Motor neuron (in vitro differentiated cells): ENCODE data around the gene PIAS1. TPM values are rescaled to one million over a fixed set of nuclear protein-coding genes. Genes with fewer than 3 reads are reported as not detected.
"Not testable (repeated sequence)": the region's sequence is repeated elsewhere in the genome, so short reads cannot be mapped to it uniquely, and the experiment has no call there.

Experiments used
- ATAC-seq, 8 experiments: fragments of 200-7000 bp; cut with Tn5 transposase; replicated peaks in 6 of 8; 2 replicates each; pipeline ENCODE4 v1.8.0; 2021; ENCODE audit warnings: mild to moderate bottlenecking in 8 of 8, moderate library complexity in 8 of 8
- H3K27ac ChIP-seq, 2 donors: fragments of 250-450 bp; sonication (Bioruptor Pico); 2 replicates each; pipeline ENCODE4 v1.9.0; 2021; ENCODE audit warnings: antibody characterized with exemption in 2 of 2, mild to moderate bottlenecking in 2 of 2, moderate library complexity in 1 of 2
- H3K4me1 ChIP-seq, 2 donors: fragments of 250-450 bp; sonication (Bioruptor Pico); replicated peaks in 1 of 2; 2 replicates each; pipeline ENCODE4 v1.6.1; 2021; ENCODE audit warnings: antibody characterized with exemption in 2 of 2, mild to moderate bottlenecking in 2 of 2, moderate library complexity in 1 of 2
- H3K4me3 ChIP-seq, 5 donors: fragments of 250-450 bp; sonication (Bioruptor Pico); 2 replicates each; pipeline ENCODE4 v1.9.0; 2021; ENCODE audit warnings: antibody characterized with exemption in 5 of 5, mild to moderate bottlenecking in 5 of 5, moderate library complexity in 4 of 5
- WGBS, 10 experiments: fragments of 450-650 bp; shearing (Covaris generic); methylation state at CpG; one replicate each; pipeline ENCODE4 v1.0.0; 2022; 5-methylcytosine and 5-hydroxymethylcytosine counted together
- in situ Hi-C, 9 experiments: fragments of 400-800 bp; cut with MboI; loops; one replicate each; pipeline ENCODE4 v1.15.0; 2021; ENCODE audit warnings: low sequenced_read_pairs in 9 of 9, low pct_unique_long_range_greater_than_20kb in 2 of 9; ENCODE audit not compliant: unreplicated experiment in 9 of 9
- total RNA-seq, 8 experiments: library from RNA; unstranded; fragments of 300-600 nt; gene quantifications; 2 replicates each; pipeline versions ENCODE4 v1.2.3 to v1.2.4, GENCODE V29; 2022

PIAS1 gene
- total RNA-seq: 10 to 100 TPM; 20.5 to 47.4 (median 31.3) TPM

DNA sequence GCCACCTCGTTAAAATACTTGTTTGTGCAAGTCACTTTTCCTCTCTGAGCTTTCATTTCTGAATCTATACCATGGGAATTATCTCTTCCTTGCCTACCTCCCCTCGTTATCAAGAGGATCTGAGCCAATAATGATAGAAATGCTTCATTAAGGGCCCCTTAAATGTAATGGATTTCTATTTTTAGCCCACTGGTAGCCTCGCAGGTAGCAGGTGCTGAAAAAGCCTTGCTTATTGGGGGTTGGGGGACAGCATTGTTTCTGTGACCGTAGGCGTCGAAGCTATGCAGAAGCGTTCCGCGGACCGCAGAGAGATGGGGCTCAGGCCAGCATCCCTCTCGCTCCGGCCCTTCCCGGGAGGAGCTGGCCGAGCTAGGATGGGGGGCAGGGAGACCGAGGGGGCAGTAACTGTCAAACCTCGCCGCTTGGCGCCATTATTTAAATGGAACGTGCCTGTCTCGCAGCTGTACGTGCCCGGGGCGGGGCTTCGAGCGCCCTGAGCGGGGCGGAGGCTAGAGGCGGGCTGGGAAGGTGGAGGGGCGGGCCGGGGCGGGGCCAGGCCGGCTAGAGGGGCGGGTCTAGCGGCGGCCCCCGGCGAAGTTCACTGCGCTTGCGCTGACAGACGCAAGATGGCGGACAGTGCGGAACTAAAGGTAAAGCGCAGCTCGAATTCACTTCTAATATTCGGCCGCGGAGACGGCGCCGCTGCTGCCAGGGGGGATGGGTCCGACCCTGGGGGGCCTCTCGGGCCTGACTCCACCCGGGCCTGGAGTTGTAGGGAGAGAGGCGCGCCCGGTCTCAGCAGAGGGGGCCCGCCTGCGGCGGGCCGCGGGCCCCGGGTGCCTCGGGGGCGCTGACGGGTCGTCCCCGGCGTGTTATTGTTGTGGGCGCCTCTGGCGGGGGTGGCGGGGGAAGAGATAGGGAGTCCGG lies at the start of gene PIAS1:
Gene PIAS1 (plus strand): TSS at position 615 of the 927 bp plus-strand sequence. CDS start 12 bp downstream, at position 627.
- Histone ChIP-seq H3K27ac (peak within 1 kb of the TSS; percentile 85 to 96), H3K4me3 (peak within 1 kb of the TSS; percentile 81 to 98 (median 93)), H3K4me1 (peaks cover 5 to 20% of the 10 kb centered on the region in 2 donors)
- ATAC-seq: peak; percentile 83 to 88 (median 85)
- in situ Hi-C loops: loop anchor here in 2 of 9 experiments (25.0 kb wide), 2 partner anchors 108 to 192 kb away; no protein-coding TSS in a partner anchor
- WGBS, 10 experiments: 2 to 65% (median 11%) methylated on average over 1 to 10 of the region's 72 CpGs; no CpG with 5 or more reads in 1 of the 10 experiments

DNA sequence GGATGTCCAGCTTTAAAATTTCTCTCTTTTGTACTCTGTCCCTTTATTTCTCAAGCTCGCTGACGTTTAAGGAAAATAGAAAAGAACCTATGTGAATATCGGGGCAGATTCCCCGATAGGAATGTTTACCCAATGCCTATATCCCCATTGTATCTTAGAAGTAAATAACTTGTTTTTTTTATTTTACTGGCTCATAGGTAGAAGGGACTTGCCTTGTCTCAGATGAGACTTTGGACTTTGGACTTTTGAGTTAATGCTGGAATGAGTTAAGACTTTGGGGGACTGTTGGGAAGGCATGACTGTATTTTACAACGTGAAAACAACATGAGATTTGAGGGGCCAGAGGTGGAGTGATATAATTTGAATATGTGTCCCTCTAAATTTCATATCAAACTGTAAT lies 46.5 kb upstream of the PIAS1 start:
- peaks cover 8 to 10% of the 10 kb centered on the region in 2 donors for H3K4me1 ChIP-seq
- H3K27ac ChIP-seq, ATAC-seq, in situ Hi-C loops, H3K4me3 ChIP-seq: not testable (repeated sequence)
- 10 to 100% (median 72%) methylated on average over 1 to 5 of the region's 5 CpGs; no CpG with 5 or more reads in 1 of the 10 experiments for WGBS, 10 experiments

DNA sequence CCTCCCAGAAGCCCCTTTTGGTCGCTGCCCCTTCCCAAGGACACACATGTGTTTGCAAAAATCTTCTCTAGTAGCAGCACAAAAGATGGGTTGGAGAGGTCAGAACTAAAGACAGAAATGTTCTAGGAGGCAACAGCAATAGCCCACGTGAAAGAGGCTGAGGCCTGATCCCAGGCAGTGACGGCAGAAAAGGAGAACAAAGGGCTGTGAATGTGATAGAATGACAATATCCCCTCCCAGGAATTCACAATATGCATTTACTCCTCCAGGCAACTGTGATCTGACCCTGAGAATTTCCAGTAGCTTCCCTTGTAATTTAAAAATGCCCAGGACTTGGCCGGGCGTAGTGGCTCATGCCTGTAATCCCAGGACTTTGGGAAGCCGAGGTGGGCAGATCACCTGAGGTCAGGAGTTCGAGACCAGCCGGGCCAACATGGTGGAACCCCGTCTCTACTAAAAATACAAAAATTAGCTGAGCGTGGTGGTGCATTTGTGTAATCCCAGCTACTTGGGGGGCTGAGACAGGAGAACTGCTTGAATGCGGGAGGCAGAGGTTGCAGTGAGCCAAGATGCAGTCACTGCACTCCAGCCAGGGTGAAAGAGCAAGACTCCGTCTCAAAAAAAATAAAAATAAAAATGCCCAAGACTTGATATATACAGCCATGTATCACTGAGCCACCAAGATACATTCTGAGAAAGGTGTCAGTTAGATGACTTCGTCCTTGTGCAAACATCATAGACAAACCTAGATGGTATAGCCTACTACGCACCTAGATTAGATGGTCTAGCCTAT lies 43.6 kb upstream of the PIAS1 start:
- peak in 6 of 8 experiments; percentile 31 to 77 (median 66) for ATAC-seq
- Histone ChIP-seq H3K4me1 (peaks cover 8 to 10% of the 10 kb centered on the region in 2 donors), H3K27ac (no peak overlapping the region), H3K4me3 (no peak overlapping the region)
- 45 to 100% (median 69%) methylated on average over 1 to 9 of the region's 14 CpGs for WGBS, 10 experiments
- in situ Hi-C loops: no loop called here

DNA sequence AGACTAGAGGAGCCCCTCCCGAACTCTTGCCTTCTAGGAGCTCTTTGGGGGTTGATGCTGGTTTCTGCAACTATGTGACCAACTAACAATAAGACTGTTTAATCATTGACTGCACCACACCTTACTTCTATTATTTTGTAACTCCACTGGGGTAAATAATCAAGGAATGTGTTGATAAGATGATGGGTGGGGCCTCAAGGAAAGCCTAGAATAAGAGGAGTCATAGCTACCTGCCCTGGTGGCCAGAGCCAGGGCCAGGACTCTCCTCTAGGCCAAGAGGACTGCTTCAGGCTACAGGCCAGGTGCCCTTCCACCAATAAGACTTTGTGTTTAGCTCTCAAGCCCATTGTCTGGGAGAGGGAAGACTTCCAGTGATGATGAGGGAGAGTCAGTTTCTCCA lies 41.2 kb upstream of the PIAS1 start:
- WGBS, 10 experiments: 0 to 80% (median 0%) methylated on average over 1 of the region's 1 CpG; no CpG with 5 or more reads in 7 of the 10 experiments

DNA sequence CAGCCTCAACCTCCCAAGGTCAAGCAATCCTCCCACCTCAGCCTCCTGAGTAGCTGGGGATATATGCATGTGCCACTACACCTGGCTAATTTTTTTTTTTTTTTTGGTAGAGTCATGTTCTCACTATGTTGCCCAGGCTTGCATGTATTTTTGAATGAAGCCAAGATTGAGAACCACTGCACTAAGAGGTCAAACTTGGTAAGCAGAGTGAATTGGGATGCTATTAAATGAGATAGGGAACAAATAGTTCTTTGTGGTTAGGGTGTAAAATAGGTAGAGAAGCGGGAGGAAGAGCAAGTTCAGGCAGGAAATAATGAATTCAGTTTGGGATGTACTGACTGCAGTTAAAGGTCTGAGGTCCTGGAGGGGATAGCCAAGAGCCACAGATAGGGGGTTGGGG lies 39.9 kb upstream of the PIAS1 start:
- H3K4me1 ChIP-seq: peaks cover 8 to 10% of the 10 kb centered on the region in 2 donors
- in situ Hi-C loops: no loop called here
- 60 to 100% (median 88%) methylated on average over 1 of the region's 1 CpG; no CpG with 5 or more reads in 3 of the 10 experiments for whole genome bisulfite sequencing, 10 experiments
- no peak for ATAC-seq
- no peak overlapping the region for H3K4me3 ChIP-seq
- no peak overlapping the region for H3K27ac ChIP-seq

More for the DNA sequence above, 41.2 kb upstream of the PIAS1 start:
- H3K4me1 ChIP-seq: peaks cover 8 to 10% of the 10 kb centered on the region in 2 donors
- ATAC-seq: peak in 1 of 8 experiments; percentile 45
- in situ Hi-C loops: no loop called here
- H3K27ac ChIP-seq: no peak overlapping the region
- H3K4me3 ChIP-seq: no peak overlapping the region

DNA sequence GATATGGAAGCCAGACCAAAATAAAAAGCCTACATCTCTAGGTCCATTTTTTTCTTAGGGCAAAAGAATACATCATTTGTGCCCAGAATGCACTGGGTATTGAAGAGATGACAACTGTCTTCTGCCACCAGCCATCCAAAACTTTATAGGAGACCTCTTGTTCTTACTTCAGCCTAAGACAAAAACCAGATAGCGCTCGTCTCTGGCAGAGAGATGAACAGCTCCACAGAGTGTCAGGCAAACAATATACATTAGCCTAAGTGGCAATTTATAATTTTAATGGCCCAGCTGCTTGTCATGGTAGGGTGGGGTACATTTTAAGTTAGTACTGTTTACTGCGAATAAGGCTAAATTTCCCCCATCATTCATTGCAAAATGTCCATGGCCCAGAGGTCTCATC lies 38.9 kb upstream of the PIAS1 start:
- in situ Hi-C loops: no loop called here
- peak in 2 of 8 experiments; percentile 24 to 35 for ATAC-seq
- Histone ChIP-seq H3K4me1 (peaks cover 4 to 7% of the 10 kb centered on the region in 2 donors), H3K27ac (no peak overlapping the region), H3K4me3 (no peak overlapping the region)
- WGBS, 10 experiments: 20 to 92% (median 61%) methylated on average over 1 to 3 of the region's 3 CpGs; no CpG with 5 or more reads in 4 of the 10 experiments

DNA sequence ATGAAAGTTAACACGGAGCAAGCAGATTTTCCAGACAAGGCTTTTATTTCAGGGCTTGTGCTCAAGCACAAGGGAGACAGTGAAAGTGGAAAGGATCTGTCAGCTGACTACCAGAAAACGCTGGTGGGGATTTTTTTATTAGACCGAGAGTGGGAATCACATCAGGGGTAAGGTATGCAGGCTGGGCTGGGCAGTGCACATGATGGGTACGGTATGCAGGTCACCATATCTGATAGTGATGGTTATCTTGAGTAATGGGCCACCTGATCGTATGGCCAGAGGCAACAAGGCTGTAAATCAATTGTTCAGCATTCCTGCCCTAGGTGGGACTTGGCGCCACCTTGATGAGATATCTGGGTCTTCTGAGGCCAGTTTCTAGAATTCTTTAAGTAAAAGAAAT lies 36.9 kb upstream of the PIAS1 start:
- H3K4me3 ChIP-seq: no peak overlapping the region
- 60 to 100% (median 83%) methylated on average over 1 to 6 of the region's 6 CpGs; no CpG with 5 or more reads in 3 of the 10 experiments for WGBS, 10 experiments
- in situ Hi-C loops: no loop called here

DNA sequence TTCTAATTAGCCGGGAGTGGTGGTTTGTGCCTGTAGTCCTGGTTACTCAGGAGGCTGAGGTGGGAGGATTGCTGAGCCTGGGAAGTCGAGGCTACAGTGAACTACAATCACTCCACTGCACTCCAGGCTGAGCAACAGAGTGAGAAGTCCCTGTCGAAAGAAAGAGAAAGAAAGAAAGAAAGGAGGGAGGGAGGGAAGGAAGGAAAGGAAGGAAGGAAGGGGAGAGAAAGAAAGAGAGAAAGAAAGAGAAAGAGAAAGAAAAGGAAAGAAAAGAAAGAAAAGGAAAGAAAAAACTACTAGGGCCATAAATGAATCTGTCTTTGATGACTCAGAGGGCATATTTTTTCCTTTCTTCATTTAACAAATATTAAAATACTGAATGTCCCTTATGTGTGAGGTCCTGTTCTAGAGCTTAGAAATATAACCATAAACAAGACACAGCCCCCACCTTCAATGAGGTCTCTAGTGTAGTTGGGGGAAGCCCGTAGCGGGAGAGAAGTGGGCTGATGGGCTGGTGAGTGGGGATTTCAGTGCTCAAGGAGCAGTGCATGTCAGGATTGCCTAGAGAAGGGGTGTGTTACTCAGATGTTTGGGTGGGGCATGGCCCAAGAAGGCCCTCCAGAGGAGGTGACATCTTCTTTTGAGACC lies 35.2 kb upstream of the PIAS1 start:
- WGBS, 10 experiments: 33 to 84% (median 58%) methylated on average over 3 to 5 of the region's 5 CpGs; no CpG with 5 or more reads in 2 of the 10 experiments
- no peak overlapping the region for H3K27ac ChIP-seq
- no peak for ATAC-seq
- H3K4me1 ChIP-seq: no peaks in the 10 kb centered on the region
- in situ Hi-C loops: no loop called here
- no peak overlapping the region for H3K4me3 ChIP-seq

More for the DNA sequence above, 36.9 kb upstream of the PIAS1 start:
- no peaks in the 10 kb centered on the region for H3K4me1 ChIP-seq
- no peak overlapping the region for H3K27ac ChIP-seq
- ATAC-seq: no peak

DNA sequence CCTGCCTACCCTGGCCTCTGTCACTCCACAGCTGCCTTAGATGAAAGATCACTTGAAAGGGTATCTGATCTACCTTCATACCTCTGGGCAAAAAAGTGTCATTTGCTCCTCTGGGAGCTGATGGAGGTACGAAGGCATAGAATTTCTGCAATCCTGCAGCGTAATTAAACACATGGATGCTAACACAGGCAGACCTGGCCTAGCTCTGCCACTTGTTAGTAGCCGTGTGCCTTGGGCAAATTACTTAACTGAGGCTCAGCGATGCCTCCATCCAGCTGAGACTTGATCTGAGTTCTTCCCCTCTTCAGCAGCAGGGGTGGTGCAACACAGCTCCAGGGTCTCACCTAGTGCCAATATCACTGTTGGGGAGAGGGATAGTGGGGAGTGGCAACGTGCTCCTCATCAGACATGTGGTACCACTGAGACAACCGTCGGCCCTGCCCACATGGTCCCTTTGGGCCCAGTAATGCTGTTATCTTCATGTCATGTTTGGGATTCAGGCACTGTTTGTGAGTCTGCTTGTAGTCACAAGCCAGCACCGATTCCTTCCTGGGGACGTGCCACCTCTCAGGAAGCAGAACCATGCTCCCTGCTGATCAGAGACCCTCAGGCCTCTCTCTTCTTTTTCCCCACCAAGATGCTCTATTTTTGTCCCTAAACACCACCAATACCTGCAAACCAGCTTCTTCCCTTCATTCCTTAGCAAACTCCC lies 34.1 kb upstream of the PIAS1 start:
- in situ Hi-C loops: no loop called here
- H3K4me3 ChIP-seq: no peak overlapping the region
- WGBS, 10 experiments: 40 to 100% (median 84%) methylated on average over 1 to 5 of the region's 9 CpGs; no CpG with 5 or more reads in 2 of the 10 experiments
- no peak overlapping the region for H3K27ac ChIP-seq
- no peaks in the 10 kb centered on the region for H3K4me1 ChIP-seq
- ATAC-seq: no peak

DNA sequence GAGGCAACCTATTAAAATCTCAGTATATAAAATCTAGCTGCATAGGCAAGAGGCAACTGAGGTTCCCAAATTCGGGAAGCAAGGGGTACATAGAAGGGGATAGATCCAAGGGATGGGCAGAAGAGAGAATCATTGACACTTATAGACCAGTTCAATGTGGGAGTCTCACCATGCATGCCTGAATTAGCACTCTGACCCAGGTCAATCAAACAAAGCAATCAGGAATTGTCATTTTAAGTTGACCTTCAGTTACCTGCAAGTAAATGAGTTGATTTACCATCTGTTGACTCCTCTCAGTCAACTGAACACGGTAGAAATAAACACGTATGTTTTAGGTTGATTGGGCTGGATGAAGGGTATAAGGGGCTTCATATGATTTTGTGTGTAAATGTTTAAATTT lies 33.4 kb upstream of the PIAS1 start:
- Histone ChIP-seq H3K4me3 (no peak overlapping the region), H3K4me1 (no peaks in the 10 kb centered on the region), H3K27ac (no peak overlapping the region)
- ATAC-seq: no peak
- 40 to 100% (median 63%) methylated on average over 1 to 3 of the region's 3 CpGs; no CpG with 5 or more reads in 1 of the 10 experiments for WGBS, 10 experiments
- in situ Hi-C loops: no loop called here

DNA sequence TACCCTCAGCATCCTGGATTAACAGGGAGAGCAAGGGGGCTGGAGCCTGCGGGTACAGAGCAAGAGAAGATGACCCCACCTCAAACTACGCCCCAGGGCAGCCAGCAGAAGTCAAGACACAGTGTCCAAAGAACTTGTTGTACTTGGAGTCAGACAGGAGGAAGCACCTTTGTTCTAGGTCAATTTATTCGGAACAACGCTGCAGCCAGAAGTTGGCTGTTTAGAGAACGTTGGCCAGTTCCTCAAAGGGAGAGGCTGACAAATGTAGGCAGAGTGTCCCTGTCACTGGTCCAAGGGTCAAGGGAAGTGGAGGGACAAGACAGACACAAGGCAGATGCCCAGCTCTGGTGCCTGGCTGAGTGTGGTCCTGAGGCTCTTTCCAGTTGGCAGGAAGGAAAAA lies 32.1 kb upstream of the PIAS1 start:
- in situ Hi-C loops: no loop called here
- no peak overlapping the region for H3K4me3 ChIP-seq
- 48 to 100% (median 69%) methylated on average over 1 to 5 of the region's 5 CpGs; no CpG with 5 or more reads in 2 of the 10 experiments for WGBS, 10 experiments

More for the DNA sequence above, 32.1 kb upstream of the PIAS1 start:
- Histone ChIP-seq H3K4me1 (no peaks in the 10 kb centered on the region), H3K27ac (no peak overlapping the region)
- ATAC-seq: no peak
